Measurements from ENCODE around the gene SEZ6L.

SEZ6L gene

DNA sequence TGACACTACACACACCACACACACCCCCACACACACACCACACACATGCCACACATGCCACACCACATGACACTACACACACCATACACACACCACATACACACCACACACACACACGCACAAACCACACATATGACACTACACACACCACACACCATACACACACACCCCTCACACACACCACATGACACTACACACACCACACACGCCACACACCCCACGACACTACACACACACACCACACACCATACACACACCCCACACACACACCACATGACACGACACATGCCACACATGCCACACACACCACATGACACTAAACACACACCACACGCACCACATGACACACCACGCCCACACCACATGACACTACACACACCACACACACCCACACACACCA, 158.0 kb downstream of the SEZ6L start:
- no peak for FAIRE-seq

DNA sequence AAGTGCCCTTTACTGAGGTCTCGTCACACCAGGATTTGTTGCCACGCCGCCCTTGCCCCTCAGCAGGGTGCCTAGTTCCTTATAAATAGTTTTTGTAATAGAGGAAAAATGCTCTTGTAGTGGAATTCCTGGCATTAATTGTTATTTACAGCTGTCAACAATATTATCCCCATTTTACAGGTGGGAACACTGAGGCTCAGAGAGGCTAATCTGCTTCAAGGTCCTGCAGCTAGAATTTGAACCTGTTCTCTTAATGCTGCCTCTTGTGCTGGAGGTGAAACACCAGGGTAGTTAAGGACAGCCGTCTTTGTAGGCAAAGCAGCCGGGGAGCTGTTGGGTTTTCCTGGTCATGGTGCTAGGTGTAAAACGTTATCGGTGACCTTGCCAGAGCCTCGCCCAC, 159.0 kb downstream of the SEZ6L start:
- DNase-seq (ENCODE audit: insufficient read length, low spot score) (no peak), FAIRE-seq (no peak)

More for the DNA sequence above, 158.0 kb downstream of the SEZ6L start:
- no peak for DNase-seq (ENCODE audit: insufficient read length, low spot score)

DNA sequence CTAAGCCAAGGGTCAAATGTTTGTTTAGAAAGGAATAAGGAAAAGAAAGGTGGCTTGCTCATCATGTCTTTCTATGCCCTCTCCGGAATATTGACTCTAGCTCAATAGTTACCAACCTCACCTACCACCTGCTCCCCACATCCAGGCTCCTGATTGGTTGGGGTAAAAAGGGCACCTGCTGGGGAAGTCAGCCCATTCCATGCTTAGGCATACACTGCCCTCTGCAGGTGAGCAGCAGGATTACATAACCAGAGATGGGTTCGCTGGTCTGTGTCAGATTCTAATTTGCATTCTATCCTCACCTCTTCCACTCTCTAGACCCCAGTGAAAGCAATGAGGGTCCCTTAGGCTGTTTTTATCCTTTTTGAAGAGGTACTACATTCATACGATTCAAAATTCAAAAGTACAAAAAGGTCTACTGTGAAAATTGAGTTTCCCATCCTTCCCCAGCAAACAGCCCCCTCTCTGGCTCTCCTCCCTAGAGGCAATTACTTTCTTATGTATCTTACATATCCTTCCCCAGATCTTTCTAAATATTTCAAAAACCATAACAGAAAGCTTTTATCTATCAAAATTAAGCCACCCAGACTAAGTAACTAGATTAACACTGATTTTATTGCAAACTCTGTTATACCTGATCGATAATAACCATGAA, 161.8 kb downstream of the SEZ6L start:
- FAIRE-seq = peak; percentile 96
- peak; percentile 73 for DNase-seq (ENCODE audit: insufficient read length, low spot score)

GRCh38 chr22:26333088-26333800, 164.0 kb downstream of the SEZ6L start:
- FAIRE-seq = no peak
- no peak for DNase-seq (ENCODE audit: insufficient read length, low spot score)

- DNase-seq (ENCODE audit: insufficient read length, low spot score) (no peak), FAIRE-seq (no peak)
These were observed 165.0 kb downstream of the SEZ6L start for GRCh38 chr22:26334232-26334631.

DNA sequence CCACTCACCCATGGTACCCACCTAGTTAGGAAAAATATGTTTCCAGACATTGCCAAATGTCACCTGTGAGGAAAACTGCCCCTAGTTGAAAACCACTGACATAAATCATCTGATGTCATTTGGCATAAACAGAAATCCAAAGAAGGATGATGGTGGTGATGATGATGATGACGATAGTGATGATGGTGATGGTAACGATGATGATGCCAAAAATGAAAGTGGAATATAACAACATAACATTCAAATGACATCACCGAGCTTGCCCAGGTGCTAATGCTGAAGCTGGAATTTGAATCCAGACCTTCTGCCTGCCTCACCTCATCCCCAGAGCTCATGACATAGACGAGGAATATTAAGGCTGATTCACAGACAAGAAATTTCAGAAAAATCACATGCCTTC, 167.5 kb downstream of the SEZ6L start:
- no peak for FAIRE-seq
- no peak for DNase-seq (ENCODE audit: insufficient read length, low spot score)

DNA sequence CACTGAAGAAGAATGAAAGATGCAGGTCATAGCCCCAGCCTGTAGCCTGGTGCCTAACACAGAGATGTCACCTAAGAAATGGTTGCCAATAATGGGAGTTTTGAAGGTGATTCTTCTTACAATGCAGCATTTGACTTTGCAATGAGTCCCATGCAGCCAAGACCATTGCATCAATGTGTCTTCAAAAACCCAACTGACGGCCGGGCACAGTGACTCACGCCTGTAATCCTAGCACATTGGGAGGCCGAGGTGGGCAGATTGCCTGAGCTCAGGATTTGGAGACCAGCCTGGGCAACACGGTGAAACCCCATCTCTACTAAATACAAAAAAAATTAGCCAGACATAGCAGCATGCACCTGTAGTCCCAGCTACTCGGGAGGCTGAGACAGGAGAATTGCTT, 170.5 kb downstream of the SEZ6L start:
- no peak for DNase-seq (ENCODE audit: insufficient read length, low spot score)
- no peak for FAIRE-seq

DNA sequence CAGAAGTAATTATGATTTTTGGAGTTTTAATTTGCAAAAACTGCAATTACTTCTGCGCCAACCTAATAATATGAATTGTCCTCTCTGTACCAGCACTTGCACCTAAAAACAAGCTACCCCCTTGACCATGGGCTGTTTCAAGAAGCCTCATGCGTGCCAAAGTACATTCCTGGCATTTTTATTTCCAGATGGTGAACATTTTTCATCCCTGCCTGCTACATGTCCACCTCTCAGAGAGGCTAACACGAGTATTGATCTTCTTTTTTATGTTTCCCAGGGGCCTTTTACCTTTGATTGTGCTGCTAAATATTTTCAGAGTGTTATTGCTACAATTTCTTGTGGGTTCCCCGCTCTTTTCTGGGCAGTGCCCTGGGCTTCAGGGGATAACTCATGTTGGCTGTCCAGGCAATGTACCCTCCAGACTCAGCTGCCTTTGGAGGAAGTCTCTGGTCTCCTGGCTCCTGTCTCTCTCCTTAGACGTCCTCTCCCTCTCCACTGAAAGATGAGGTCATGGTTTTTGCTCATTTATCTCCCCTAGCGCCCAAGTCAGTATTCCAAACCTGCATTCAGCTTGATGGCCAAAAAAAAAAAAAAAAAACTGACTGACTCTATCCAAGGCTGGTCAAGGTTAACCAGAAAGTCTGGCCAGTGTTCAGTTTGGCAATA, 173.6 kb downstream of the SEZ6L start:
- FAIRE-seq (no peak), DNase-seq (ENCODE audit: insufficient read length, low spot score) (no peak)

- DNase-seq (ENCODE audit: insufficient read length, low spot score) = no peak
- FAIRE-seq = no peak
These were observed 176.2 kb downstream of the SEZ6L start for GRCh38 chr22:26345496-26345895.

- no peak for DNase-seq (ENCODE audit: insufficient read length, low spot score)
- no peak for FAIRE-seq
These were observed 179.7 kb downstream of the SEZ6L start for GRCh38 chr22:26348810-26349526.

DNA sequence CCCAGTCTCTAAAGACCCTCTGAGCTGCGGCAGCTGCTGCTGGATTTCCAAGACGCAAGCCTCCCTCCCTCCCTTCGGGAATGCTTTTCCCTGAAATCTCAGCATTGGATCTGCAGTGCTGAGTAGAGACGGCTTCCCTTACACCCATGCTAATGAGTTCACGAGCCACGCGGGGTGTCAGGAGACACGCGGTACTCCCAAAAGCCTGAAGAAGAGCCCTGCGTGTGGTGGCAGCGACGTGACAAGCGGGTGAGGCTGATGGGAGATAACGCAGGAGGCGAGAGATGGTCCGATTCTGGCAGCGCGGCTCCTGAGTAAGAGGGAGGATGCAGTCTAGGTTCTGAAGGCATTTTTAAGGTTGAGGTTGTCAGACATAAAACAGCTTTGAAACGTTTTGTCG, 185.4 kb downstream of the SEZ6L start:
- FAIRE-seq (no peak), DNase-seq (ENCODE audit: insufficient read length, low spot score) (no peak)

- no peak for FAIRE-seq
- no peak for DNase-seq (ENCODE audit: insufficient read length, low spot score)
These were observed 188.0 kb downstream of the SEZ6L start for GRCh38 chr22:26357281-26357680.

DNA sequence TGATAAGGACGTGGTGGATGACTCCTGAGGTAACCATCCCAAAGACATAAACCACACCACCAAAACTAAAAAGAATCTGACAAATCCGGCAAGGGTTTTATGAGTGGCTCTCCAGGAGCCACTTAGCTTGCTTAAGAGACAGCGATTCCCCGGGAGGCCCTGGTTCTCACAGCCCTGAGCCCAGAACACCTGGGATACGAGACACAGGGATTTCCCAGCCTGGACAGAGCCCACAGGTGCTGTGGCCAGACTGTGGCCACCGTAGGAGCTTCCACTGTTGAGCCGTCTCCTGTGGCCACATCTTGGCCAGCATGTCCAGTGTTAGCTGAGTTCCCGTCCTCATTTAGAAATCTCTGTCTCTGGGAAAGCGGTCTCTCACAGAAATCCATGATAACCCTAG, 188.6 kb downstream of the SEZ6L start:
- no peak for DNase-seq (ENCODE audit: insufficient read length, low spot score)
- no peak for FAIRE-seq

GRCh38 chr22:26359156-26359555, 189.9 kb downstream of the SEZ6L start:
- no peak for DNase-seq (ENCODE audit: insufficient read length, low spot score)
- no peak for FAIRE-seq

DNA sequence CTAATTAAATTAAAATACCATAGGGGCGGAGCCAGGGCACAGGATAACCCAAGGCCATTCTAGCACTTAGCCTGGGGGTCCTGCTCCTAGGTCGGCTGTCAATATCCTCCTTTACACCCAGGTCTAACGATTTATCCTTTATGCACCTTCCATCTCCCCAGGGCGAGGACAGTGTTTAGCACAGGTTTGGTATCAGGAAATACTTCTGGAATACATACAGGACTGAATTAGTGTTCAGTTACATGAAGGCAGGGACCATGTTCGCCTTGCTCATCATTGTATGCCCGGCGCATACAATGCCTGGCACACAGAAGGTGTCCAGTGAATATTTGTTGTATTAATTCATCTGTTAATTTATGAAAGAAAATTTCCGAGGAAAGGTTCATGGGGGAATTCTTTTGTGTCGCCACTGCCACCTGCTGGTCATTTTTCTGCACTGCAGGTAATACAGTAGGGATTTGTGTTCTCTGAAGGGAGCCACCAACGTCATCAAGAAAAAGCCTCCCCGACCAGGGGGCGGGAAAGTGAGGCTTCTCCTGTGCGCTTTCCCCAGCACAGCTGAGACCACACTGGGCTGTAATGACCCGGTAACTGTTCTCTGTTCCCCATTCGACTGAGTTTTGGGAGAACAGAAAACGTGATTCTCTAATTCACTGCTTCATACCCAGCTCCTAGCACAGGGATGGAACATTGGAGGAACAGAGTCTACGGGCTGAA, 191.1 kb downstream of the SEZ6L start:
- DNase-seq (ENCODE audit: insufficient read length, low spot score) (peak; percentile 29), FAIRE-seq (peak; percentile 97)

- DNase-seq (ENCODE audit: insufficient read length, low spot score) (no peak), FAIRE-seq (no peak)
These were observed 193.2 kb downstream of the SEZ6L start for GRCh38 chr22:26362471-26362870.

GRCh38 chr22:26364066-26365015, 195.1 kb downstream of the SEZ6L start:
- DNase-seq (ENCODE audit: insufficient read length, low spot score) = peak; percentile 23
- peak; percentile 94 for FAIRE-seq

DNA sequence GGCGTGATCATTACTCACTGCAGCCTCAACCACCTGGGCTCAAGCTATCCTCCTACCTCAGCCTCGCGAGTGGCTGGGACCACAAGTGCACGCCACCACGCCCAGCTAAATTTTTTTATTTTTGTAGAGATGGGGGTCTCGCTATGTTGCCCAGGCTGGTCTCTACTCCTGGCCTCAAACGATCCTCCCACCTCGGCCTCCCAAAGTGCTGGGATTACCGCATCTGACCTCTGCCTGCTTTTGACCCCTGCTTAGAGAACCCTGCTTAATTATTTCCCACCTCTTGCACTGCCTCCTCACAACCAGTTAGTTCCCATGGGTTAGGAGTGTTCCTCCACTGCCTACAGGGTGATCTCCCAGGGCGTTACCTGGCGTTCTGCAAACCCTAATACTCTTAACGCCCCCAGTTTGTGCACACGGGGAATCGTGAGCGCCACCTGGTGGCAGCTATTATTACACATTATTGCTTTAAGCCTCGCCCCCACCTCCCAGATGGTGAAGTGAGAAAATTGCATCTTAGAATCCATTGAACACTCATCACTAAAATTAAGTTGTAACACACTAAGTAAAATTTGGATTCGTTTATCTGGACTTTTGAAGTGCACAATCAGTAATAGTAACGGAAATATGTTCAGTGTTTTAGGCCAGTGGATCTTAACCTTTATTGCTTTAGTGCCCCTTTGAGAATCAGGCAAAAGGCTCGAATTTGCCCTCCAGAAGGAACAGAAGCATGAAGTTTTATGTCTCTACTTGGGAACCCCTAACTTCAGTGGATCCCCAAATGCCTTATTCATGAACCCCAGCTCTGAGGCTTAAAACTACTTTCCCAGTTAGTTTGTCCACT, 198.4 kb downstream of the SEZ6L start:
- DNase-seq (ENCODE audit: insufficient read length, low spot score) = peak; percentile 34
- FAIRE-seq = peak; percentile 57

GRCh38 chr22:26372890-26373289, 203.6 kb downstream of the SEZ6L start:
- FAIRE-seq = no peak
- no peak for DNase-seq (ENCODE audit: insufficient read length, low spot score)
